ENCODE measurements around the gene CELF4.

GRCh38 chr18:37309059-37309458 is 256.5 kb downstream of the CELF4 start:
- TF ChIP-seq CTCF (IDR thresholded peaks at IDR 0.05; ENCODE audit: borderline replicate concordance, extremely low read depth, low read length, poor library complexity, severe bottlenecking) (no peak), EZH2 (IDR thresholded peaks at IDR 0.05; ENCODE audit: borderline replicate concordance, low read depth, low read length, severe bottlenecking) (no peak)

Measured in DND-41 (cell line).